HG03460 (cell line): ENCODE measurements around the gene ZNF575.
"Not testable (repeated sequence)": the region's sequence is repeated elsewhere in the genome, so short reads cannot be mapped to it uniquely, and the experiment has no call there.

Source experiments
- ATAC-seq: cut with Tn5 transposase; IDR thresholded peaks from one replicate; pipeline ENCODE4 v1.9.1; 2021; ENCODE audit not compliant: unreplicated experiment

ZNF575 gene

DNA sequence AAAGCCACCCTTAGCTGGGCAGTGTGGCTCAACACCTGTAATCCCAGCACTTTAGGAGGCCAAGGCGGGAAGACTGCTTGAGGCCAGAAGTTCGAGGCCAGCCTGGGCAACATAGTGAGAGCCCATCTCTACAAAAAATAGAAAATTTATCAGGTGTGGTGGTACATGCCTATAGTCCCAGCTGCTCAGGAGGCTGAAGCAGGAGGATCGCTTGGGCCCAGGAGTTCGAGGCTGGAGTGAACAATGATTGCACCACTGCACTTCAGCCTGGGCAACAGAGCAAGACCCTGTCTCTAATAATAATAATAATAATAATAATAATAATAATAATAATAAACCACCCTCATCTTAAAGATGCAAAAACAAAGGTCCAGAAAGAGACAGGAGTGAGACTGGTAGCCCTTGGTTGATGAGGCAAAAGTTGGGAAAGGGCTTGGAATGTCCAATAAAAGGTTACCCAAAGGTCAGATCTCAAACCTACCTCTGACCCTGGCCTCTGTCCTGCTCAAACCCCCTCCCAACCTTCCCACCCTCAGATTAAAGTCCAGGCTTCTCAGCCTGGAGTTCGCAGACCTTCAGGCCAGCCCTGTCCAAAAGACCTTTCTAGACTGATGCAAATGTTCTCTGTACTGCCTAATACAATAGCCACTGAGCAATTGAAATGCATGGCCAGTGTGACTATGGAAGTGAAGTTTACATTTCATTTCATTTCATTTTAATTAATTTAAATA, 9.1 kb downstream of the ZNF575 start:
- ATAC-seq, result no peak

GRCh38 chr19:43544077-43544476, 11.1 kb downstream of the ZNF575 start:
- no peak for ATAC-seq

DNA sequence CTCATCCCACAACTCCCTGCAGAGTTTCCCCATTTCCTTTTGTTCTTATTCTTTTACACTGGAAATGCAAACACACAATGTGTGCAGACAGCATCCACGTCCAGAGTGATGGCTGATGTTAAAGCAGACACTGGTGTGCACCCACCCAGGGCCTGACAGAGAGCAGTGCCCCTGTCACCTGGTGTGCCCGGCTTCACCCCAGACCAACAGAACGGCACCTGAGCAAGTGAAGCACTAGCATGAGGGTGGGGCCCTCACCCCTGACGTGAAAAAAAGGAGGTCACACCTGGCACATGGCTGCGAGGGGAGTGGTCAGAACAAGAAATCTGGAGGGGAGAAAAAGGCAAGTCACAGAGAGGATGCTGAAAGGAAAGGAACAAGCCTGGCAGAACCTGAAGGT, 12.3 kb downstream of the ZNF575 start:
- ATAC-seq, result no peak

DNA sequence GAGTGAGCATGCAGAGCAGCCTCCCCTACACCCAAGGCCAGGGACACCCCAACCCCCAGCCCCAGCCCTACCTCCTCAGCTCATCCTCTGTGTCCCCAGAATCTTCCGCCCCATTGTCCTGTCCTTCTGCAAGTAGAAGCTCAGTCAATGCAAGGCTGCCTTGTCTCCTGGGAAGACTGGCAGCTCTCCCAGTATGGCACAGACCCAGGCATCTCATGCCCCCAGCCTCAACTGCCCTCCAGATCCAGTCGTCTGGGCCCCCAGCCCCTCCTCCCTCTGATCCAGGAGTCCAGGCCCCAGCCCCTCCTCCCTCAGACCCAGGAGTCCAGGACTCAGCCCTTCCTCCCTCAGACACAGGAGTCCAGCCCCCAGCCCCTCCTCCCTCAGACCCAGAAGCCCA, 13.0 kb downstream of the ZNF575 start:
- no peak for ATAC-seq

GRCh38 chr19:43546581-43546980, 13.6 kb downstream of the ZNF575 start:
- no peak for ATAC-seq

- ATAC-seq, result not testable (repeated sequence)
Observed at GRCh38 chr19:43547926-43548325, 14.9 kb downstream of the ZNF575 start.

DNA sequence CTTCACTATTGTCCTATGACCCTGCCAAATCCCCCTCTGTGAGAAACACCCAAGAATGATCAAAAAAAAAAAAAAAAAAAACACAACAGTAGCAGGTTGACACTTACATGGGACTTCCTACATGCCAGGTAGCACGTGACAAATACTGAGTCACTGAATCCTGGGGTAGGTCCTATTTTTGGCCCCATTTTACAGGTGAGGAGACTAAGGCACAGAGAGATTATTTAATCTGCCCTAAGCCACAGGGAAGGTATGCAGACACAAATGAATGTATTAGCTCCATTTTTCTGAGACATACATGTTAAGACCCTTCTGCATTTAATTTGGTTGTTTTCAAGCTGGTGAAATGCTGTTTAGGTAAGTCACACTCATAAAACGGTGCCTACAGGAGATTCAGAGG, 15.7 kb downstream of the ZNF575 start:
- ATAC-seq, result no peak

DNA sequence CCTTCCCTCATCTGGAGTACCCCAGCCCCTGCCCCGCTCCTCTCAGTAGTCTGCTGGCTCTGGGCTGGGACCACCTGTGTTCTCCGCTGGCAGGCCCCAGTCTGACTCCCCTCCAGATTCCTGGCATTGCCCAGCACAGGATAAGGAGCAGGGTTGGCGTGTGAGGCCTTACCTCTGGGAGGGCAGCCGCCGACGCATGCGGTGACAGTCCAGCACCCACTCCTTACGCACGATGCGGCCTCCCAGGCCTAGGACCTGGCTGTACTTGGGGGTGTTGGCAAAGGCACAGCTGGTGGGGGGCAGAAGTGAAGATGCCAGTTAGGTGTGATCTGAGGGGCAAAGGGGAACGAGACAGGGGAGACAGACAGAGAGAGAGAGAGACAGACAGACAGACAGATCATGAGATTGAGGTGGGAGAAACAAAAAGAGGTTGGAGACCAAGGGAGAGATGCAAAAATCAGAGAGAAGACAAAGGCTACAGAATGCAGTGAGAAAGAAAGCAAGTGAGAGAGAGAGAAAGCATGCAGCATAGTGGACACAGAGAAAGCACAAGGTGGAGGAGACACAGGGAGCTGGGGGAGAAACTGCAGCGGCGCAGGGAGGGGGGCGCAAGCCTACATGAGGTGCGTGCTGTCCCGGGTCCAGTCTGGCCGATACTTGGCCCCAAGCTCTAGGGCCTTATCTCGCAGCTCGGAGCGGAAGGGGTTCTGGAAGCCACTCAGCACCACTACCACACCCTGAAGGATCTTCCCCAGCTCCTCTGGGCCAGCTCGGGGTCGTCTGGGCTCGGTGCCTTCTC, 18.6 kb downstream of the ZNF575 start:
- ATAC-seq, result no peak

GRCh38 chr19:43552198-43552450, 19.1 kb downstream of the ZNF575 start:
- ATAC-seq, result no peak

GRCh38 chr19:43552616-43553015, 19.6 kb downstream of the ZNF575 start:
- no peak for ATAC-seq

DNA sequence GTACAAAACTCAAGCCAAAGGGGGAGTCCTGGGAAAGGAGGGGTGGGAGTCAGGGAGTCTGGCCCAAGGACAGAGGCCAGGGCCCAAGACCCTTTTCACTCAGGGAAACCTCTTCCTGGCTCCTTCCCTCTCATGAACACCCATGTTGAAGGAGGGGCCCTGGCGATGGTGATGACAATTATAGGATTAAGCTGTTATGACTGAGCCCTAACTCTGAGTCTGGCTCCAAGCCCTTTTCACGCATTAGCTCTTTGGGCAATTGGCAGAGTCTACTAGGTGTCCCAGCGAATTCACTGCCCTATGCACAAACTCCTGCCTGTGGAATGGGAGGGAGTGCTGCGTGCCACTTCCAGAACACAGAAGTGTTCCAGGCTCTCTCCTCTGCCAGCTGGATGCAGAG, 20.7 kb downstream of the ZNF575 start:
- no peak for ATAC-seq

- no peak for ATAC-seq
Observed at GRCh38 chr19:43554317-43554895, 21.4 kb downstream of the ZNF575 start.

DNA sequence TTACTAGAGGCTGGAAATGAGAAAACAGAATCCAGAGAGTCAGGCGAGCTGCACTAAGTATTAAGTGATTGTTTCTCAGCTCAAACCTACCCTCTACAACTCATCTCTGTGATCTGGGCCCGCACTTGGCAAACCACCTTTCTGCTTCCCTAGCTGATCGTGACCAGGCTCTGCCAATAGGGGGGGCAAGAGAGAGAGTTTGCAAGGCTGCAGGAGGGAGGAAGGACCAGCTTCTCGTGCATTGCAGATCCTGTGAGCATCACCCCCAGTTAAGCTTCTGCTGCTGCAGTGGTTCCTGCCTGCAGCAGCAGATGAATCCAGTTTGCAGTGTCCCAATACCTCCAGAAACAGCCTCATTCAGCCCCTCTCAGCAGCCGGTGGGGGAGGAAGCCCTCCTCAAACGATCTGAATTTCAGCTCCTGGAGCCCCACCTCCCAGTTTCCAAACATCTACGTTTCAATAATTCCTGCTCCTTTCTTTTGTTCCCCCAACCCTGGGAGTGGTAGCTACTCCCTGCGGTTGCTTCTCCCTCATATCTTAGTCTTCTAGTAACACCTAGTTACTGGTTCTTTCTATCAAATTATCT, 22.3 kb downstream of the ZNF575 start:
- no peak for ATAC-seq

- no peak for ATAC-seq
Observed at GRCh38 chr19:43560687-43561086, 27.7 kb downstream of the ZNF575 start.

- ATAC-seq, result no peak
Observed at GRCh38 chr19:43561139-43561970, 28.4 kb downstream of the ZNF575 start.

DNA sequence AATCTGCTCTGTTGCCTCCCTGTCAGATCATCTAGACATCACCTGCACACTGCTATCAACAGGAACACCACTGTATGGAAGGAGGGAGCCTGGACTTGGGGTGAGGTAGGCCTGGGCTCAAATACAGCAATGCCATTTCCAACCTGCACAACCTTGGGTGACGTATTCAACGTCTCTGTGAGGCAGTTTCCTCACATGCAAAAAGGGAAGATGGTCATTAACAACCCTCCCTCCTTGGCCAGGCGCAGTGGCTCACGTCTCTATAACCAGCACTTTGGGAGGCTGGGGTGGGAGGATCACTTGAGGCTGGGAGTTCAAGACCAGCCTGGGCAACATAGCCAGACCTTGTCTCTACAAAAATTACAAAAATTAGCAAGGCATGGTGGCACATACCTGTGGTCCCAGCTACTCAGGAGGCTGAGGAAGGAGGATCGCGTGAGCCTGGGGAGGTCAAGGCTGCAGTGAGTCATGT, 29.3 kb downstream of the ZNF575 start:
- ATAC-seq, result no peak

GRCh38 chr19:43562698-43563241, 29.8 kb downstream of the ZNF575 start:
- peak; percentile 82 for ATAC-seq

- no peak for ATAC-seq
Observed at GRCh38 chr19:43563816-43564457, 30.9 kb downstream of the ZNF575 start.

DNA sequence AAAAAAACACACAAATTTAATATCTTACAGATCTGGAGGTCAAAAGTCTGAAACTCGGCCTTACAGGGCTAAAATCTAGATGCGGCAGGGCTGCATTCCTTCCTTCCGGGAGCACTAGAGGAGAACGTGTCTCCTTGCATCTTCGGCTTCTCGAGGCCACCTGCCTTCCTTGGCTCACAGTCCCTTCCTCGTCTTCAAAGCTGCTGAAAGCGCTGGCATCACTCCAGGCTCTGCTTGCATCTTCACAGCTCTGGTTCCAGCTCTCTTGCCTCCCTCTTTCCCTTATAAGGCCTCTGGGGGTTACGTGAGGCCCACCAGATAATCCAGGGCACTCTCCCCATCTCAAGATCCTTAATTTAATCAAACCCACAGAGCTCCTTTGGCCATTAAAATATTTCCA, 31.8 kb downstream of the ZNF575 start:
- no peak for ATAC-seq

- no peak for ATAC-seq
Observed at GRCh38 chr19:43569657-43570056, 36.7 kb downstream of the ZNF575 start.
